ENCODE measurements around the gene SLC12A7.

The SLC12A7 gene

GRCh38 chr5:1152156-1152555 is 40.3 kb upstream of the SLC12A7 start:
- in situ Hi-C loops (cut with HindIII; ENCODE audit: low pct_ligation_motif_present, low sequenced_read_pairs) = loop anchor here (25.0 kb wide), 1 partner anchor 215 kb away; no protein-coding TSS in a partner anchor
- Histone ChIP-seq H3K4me3 (ENCODE audit: low read depth, low read length) (no peak overlapping the region), H3K27ac (no peak overlapping the region), H3K36me3 (replicated peaks) (no peaks in the 10 kb centered on the region), H3K27me3 (replicated peaks) (peaks cover 30% of the 10 kb centered on the region)
- no peak for DNase-seq
- TF ChIP-seq CTCF (IDR thresholded peaks at IDR 0.05; ENCODE audit: low read depth, low read length, missing control alignments) = no peak

GRCh38 chr5:1151316-1151715 is 39.5 kb upstream of the SLC12A7 start:
- no peak overlapping the region for H3K4me3 ChIP-seq (ENCODE audit: low read depth, low read length)
- H3K27ac ChIP-seq = no peak overlapping the region
- no peaks in the 10 kb centered on the region for H3K36me3 ChIP-seq (replicated peaks)
- in situ Hi-C loops (cut with HindIII; ENCODE audit: low pct_ligation_motif_present, low sequenced_read_pairs) = loop anchor here (25.0 kb wide), 1 partner anchor 214 kb away; no protein-coding TSS in a partner anchor
- DNase-seq = no peak
- H3K27me3 ChIP-seq (replicated peaks) = peaks cover 25% of the 10 kb centered on the region
- TF ChIP-seq CTCF (IDR thresholded peaks at IDR 0.05; ENCODE audit: low read depth, low read length, missing control alignments) = no peak

- in situ Hi-C loops (cut with HindIII; ENCODE audit: low pct_ligation_motif_present, low sequenced_read_pairs) = loop anchor here (25.0 kb wide), 1 partner anchor 214 kb away; no protein-coding TSS in a partner anchor
- H3K36me3 ChIP-seq (replicated peaks) = no peaks in the 10 kb centered on the region
- H3K27ac ChIP-seq = no peak overlapping the region
- TF ChIP-seq CTCF (IDR thresholded peaks at IDR 0.05; ENCODE audit: low read depth, low read length, missing control alignments) = no peak
- H3K4me3 ChIP-seq (ENCODE audit: low read depth, low read length) = no peak overlapping the region
- DNase-seq = no peak
- peaks cover 20% of the 10 kb centered on the region for H3K27me3 ChIP-seq (replicated peaks)
Observed at GRCh38 chr5:1150866-1151265, 39.0 kb upstream of the SLC12A7 start.

DNA sequence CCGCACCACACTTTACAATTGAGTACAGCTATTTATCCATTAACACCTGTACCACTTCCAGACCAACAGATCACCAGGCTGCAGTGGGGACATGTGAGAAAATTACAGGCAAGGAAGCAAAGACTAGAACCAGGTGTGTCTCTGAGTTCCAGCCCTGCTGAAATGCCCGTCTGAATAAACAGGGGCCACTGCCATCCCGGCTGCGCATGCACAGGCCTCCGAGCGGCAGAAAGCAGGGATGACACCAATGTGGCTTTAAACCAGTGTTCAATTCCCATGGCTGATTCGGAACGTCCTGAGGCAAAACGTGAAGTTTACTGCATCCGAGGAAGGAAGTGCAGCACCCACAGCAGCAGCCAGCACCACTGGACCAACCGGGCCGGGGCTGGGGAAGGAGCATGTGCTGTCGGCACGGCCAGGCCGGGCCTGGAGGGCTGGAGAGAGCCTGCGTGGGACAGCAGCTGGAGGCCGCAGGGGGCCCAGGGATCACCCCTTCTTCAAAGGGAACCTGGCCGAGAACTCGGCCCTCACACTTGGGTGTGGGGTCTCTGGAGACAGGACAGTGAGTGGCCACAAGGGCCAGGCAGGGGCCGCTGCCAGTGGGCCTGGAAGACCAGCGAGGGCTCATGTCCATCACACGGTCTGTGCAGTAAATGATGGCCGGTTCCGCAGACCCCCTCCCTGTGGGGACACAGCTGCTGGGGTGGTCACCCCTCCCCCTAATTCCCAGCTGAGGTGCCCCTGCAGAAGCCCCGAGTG is 33.0 kb upstream of the SLC12A7 start:
- in situ Hi-C loops (cut with HindIII; ENCODE audit: low pct_ligation_motif_present, low sequenced_read_pairs) = no loop called here
- no peaks in the 10 kb centered on the region for H3K36me3 ChIP-seq (replicated peaks)
- no peak overlapping the region for H3K27ac ChIP-seq
- no peak overlapping the region for H3K4me3 ChIP-seq (ENCODE audit: low read depth, low read length)
- no peak for DNase-seq
- H3K27me3 ChIP-seq (replicated peaks) = no peaks in the 10 kb centered on the region
- TF ChIP-seq CTCF (IDR thresholded peaks at IDR 0.05; ENCODE audit: low read depth, low read length, missing control alignments) = no peak

- in situ Hi-C loops (cut with HindIII; ENCODE audit: low pct_ligation_motif_present, low sequenced_read_pairs) = no loop called here
- no peaks in the 10 kb centered on the region for H3K27me3 ChIP-seq (replicated peaks)
Observed at GRCh38 chr5:1144089-1144488, 32.2 kb upstream of the SLC12A7 start.

More at GRCh38 chr5:1144089-1144488, 32.2 kb upstream of the SLC12A7 start:
- Histone ChIP-seq H3K36me3 (replicated peaks) (no peaks in the 10 kb centered on the region), H3K27ac (no peak overlapping the region), H3K4me3 (ENCODE audit: low read depth, low read length) (no peak overlapping the region)
- no peak for DNase-seq
- no peak for TF ChIP-seq CTCF (IDR thresholded peaks at IDR 0.05; ENCODE audit: low read depth, low read length, missing control alignments)

Data from brain microvascular endothelial cell (primary cell).